K562 (cell line): ENCODE measurements around the gene TEX9. TPM values are rescaled to one million over a fixed set of nuclear protein-coding genes. Genes with fewer than 3 reads are reported as not detected.

ENCODE experiments used
- ATAC-seq: fragments of 200-7000 bp; cut with Tn5 transposase; 3 replicates; pipeline ENCODE4 v1.9.1; 2020; ENCODE audit warnings: moderate library complexity
- BruUV-seq: library from RNA; stranded (reverse); fragments of 400-500 nt; replicated peaks from 2 replicates; lab custom pipeline; 2021; lab: Mats Ljungman, UMichigan
- CTCF ChIA-PET: fragments of 300-600 bp; formaldehyde crosslinking; extraction: SDS; loops from one replicate; lab custom pipeline; 2021; ENCODE audit warnings: low intra/inter-chr PET ratio; lab: Yijun Ruan, JAX
- POLR2A ChIA-PET: fragments of 300-600, 350-650 bp; sonication (Branson Sonifier 250); formaldehyde crosslinking; extraction: SDS; loops from one replicate; lab custom pipeline; 2021; ENCODE audit warnings: antibody characterized with exemption, inconsistent platforms; lab: Yijun Ruan, JAX
- DNase-seq, 4 experiments: peaks; one replicate each; pipeline versions ENCODE4 v3.0.0 to v3.0.0-alpha.2; 2011 to 2018; ENCODE audit warnings: low spot score in 3 of 4, mixed read lengths in 3 of 4; ENCODE audit errors: extremely low read depth in 1 of 4
- FAIRE-seq: peaks from 2 replicates; lab custom pipeline; 2011; peaks lifted over from hg19 to GRCh38; lab: Jason Lieb, UNC
- H2AFZ ChIP-seq: 2 replicates; pipeline ENCODE4 v1.6.0; 2011; ENCODE audit warnings: low read depth, low read length, control low read depth, inconsistent platforms
- H3K27ac ChIP-seq: fragments of 200-600 bp; 3 replicates; pipeline ENCODE4 v1.8.0; 2011; ENCODE audit warnings: low read depth, mild to moderate bottlenecking, control low read depth, inconsistent platforms, low read length, moderate library complexity, mixed read lengths; ENCODE audit errors: extremely low read depth
- H3K27me3 ChIP-seq, 2 experiments: fragments of 300-600 bp in 1 of 2; 2 replicates in 1 of 2; 3 replicates in 1 of 2; pipeline versions ENCODE4 v1.6.0 to v1.8.0; 2011; ENCODE audit warnings: inconsistent platforms in 2 of 2, low read length in 2 of 2, mild to moderate bottlenecking in 1 of 2, mixed read lengths in 1 of 2, moderate library complexity in 1 of 2; ENCODE audit not compliant: control insufficient read depth in 2 of 2, insufficient read depth in 2 of 2
- H3K36me3 ChIP-seq: fragments of 300-600 bp; 3 replicates; pipeline ENCODE4 v1.8.0; 2011; ENCODE audit warnings: mild to moderate bottlenecking, low read length, inconsistent platforms; ENCODE audit not compliant: control insufficient read depth, insufficient read depth
- H3K4me1 ChIP-seq, 2 experiments: fragments of 200-600 bp in 1 of 2; replicated peaks in 1 of 2; 2 replicates in 1 of 2; 3 replicates in 1 of 2; pipeline versions ENCODE4 v1.5.1 to v1.8.0; 2011; ENCODE audit warnings: inconsistent platforms in 2 of 2, low read length in 2 of 2, mild to moderate bottlenecking in 1 of 2, mixed read lengths in 1 of 2, moderate library complexity in 1 of 2; ENCODE audit not compliant: control insufficient read depth in 2 of 2, insufficient read depth in 2 of 2
- H3K4me2 ChIP-seq: 2 replicates; pipeline ENCODE4 v1.6.1; 2011; ENCODE audit warnings: low read length, control low read depth, inconsistent platforms, mixed read lengths; ENCODE audit not compliant: insufficient read depth
- H3K4me3 ChIP-seq: fragments of 200-600 bp; sonication (generic), shearing (Covaris generic); 2 replicates; pipeline ENCODE4 v1.5.1; 2016; ENCODE audit warnings: control low read depth, inconsistent platforms
- H3K79me2 ChIP-seq: fragments of 200-600 bp; 3 replicates; pipeline ENCODE4 v1.8.0; 2011; ENCODE audit warnings: low read length, inconsistent platforms; ENCODE audit not compliant: control insufficient read depth, insufficient read depth
- H3K9ac ChIP-seq, 2 experiments: 2 replicates each; pipeline versions ENCODE4 v1.6.0 to v1.6.1; 2011; ENCODE audit warnings: low read depth in 2 of 2, low read length in 2 of 2, control low read depth in 1 of 2, inconsistent platforms in 1 of 2, mild to moderate bottlenecking in 1 of 2, mixed read lengths in 1 of 2; ENCODE audit not compliant: insufficient read depth in 1 of 2
- H3K9me1 ChIP-seq: one replicate; pipeline ENCODE4 v1.6.0; 2011; ENCODE audit warnings: inconsistent platforms, mild to moderate bottlenecking, low read length, moderate library complexity; ENCODE audit not compliant: control insufficient read depth, insufficient read depth
- H3K9me3 ChIP-seq: replicated peaks from 2 replicates; pipeline ENCODE4 v1.5.1; 2011; ENCODE audit warnings: low read depth, low read length, inconsistent platforms; ENCODE audit not compliant: control insufficient read depth, insufficient read depth
- H4K20me1 ChIP-seq: replicated peaks from 2 replicates; pipeline ENCODE4 v1.6.1; 2011; ENCODE audit warnings: low read length, inconsistent platforms, mixed read lengths; ENCODE audit not compliant: control insufficient read depth, insufficient read depth
- ATF7 ChIP-seq: fragments of 450-650 bp; IDR thresholded peaks from 2 replicates; pipeline ENCODE4 v1.7.1; 2014; ENCODE audit warnings: mild to moderate bottlenecking, moderate library complexity
- ELF1 ChIP-seq: fragments of 200-800 bp; sonication (Bioruptor generic); IDR thresholded peaks from 2 replicates; pipeline ENCODE4 v1.6.1; 2016; ENCODE audit warnings: missing genetic modification characterization, missing compliant biosample characterization
- GATAD2A ChIP-seq: fragments of 450-650 bp; IDR thresholded peaks from 2 replicates; pipeline ENCODE4 v1.6.1; 2017
- HDAC8 ChIP-seq: fragments of 450-650 bp; IDR thresholded peaks from 2 replicates; pipeline ENCODE4 v1.6.1; 2016; ENCODE audit warnings: mild to moderate bottlenecking, missing genetic modification characterization, moderate library complexity, missing compliant biosample characterization
- HLTF ChIP-seq: fragments of 450-650 bp; IDR thresholded peaks from 2 replicates; pipeline ENCODE4 v1.6.1; 2016
- MED1 ChIP-seq: sonication (generic); formaldehyde crosslinking; IDR thresholded peaks from 2 replicates; pipeline ENCODE4 v1.8.1; 2023; ENCODE audit warnings: missing genetic modification reagents, borderline replicate concordance
- MXI1 ChIP-seq: IDR thresholded peaks from 2 replicates; pipeline ENCODE4 v1.6.1; 2011; ENCODE audit warnings: low read depth, mild to moderate bottlenecking, improper control_type of control experiment, low read length
- PHF21A ChIP-seq: fragments of 450-650 bp; IDR thresholded peaks from 2 replicates; pipeline ENCODE4 v1.6.1; 2017; ENCODE audit warnings: low read depth, borderline replicate concordance
- SRSF3 ChIP-seq: fragments of 200-400 bp; formaldehyde crosslinking; IDR thresholded peaks from 2 replicates; pipeline ENCODE4 v1.6.1; 2016; ENCODE audit warnings: mild to moderate bottlenecking, low read length, moderate library complexity; ENCODE audit not compliant: insufficient read depth
- TAF7 ChIP-seq: fragments of 450-650 bp; IDR thresholded peaks from 2 replicates; pipeline ENCODE4 v1.6.1; 2016; ENCODE audit warnings: missing genetic modification characterization, missing compliant biosample characterization
- TCF3 ChIP-seq: sonication (generic); formaldehyde crosslinking; IDR thresholded peaks from 2 replicates; pipeline ENCODE4 v1.4.0; 2020; ENCODE audit warnings: mild to moderate bottlenecking, missing genetic modification reagents
- ZC3H4 ChIP-seq: sonication (generic); formaldehyde crosslinking; IDR thresholded peaks from 2 replicates; pipeline ENCODE4 v1.9.0; 2021; ENCODE audit warnings: missing genetic modification reagents, borderline replicate concordance
- ZFP36 ChIP-seq: fragments of 150-350 bp; IDR thresholded peaks from 2 replicates; pipeline ENCODE4 v1.6.1; 2018; ENCODE audit warnings: low read length, low read depth; ENCODE audit not compliant: partially characterized antibody
- ZNF184 ChIP-seq: sonication (generic); formaldehyde crosslinking; IDR thresholded peaks from 2 replicates; pipeline ENCODE4 v1.5.0; 2020; ENCODE audit warnings: missing genetic modification reagents
- ZNF23 ChIP-seq: fragments of 250-450 bp; sonication (Bioruptor Pico); IDR thresholded peaks from 2 replicates; pipeline ENCODE4 v1.4.0; 2020; ENCODE audit warnings: mild to moderate bottlenecking
- ZNF583 ChIP-seq: fragments of 250-450 bp; sonication (Bioruptor Pico); IDR thresholded peaks from 2 replicates; pipeline ENCODE4 v1.4.0; 2020
- WGBS: fragments of 100-300 bp; shearing (Covaris generic); methylation state at CpG from one replicate; pipeline ENCODE4 v1.1.6; 2016; ENCODE audit warnings: low coverage, mixed read lengths; ENCODE audit not compliant: insufficient coverage; ENCODE audit errors: missing lambda C conversion rate; 5-methylcytosine and 5-hydroxymethylcytosine counted together
- in situ Hi-C: fragments of 300-500 bp; cut with MboI; formaldehyde crosslinking; loops from 4 replicates; pipeline ENCODE4 v1.15.0; 2018; ENCODE audit warnings: inconsistent platforms, mixed read lengths
- intact Hi-C: fragments of 100-400 bp; cut with micrococcal nuclease; formaldehyde crosslinking; loops from 2 replicates; pipeline ENCODE4 v1.14.2; 2022
- polyA plus RNA-seq, 8 experiments: library from polyadenylated mRNA; depleted of rRNA in 4 of 8; stranded (reverse) in 5 of 8; unstranded in 3 of 8; fragments of >200 nt; fragmentation: Nextera tagmentation in 2 of 8; fragmentation: Illumina TruSeq in 1 of 8; extraction: Ambion mirVana in 2 of 8; extraction: Trizol in 1 of 8; gene quantifications; 2 replicates each; pipeline versions ENCODE4 v1.2.1 to v1.2.3, GENCODE V29; 2011 to 2014; ENCODE audit warnings: inconsistent platforms in 1 of 8, missing spikeins in 1 of 8
- total RNA-seq, 7 experiments: library from RNA; depleted of rRNA in 6 of 7; stranded (reverse); fragments of >200 nt in 6 of 7; fragmentation: Illumina TruSeq in 2 of 7; extraction: Trizol in 2 of 7; gene quantifications; 2 replicates each; pipeline versions ENCODE4 v1.2.1 to v1.2.3, GENCODE V29; 2011 to 2021; ENCODE audit warnings: low replicate concordance in 1 of 7
- TF ChIP-seq, protein P1 (sequence below): sonication (generic); formaldehyde crosslinking; IDR thresholded peaks from 2 replicates; pipeline ENCODE4 v1.9.0; 2022; ENCODE audit warnings: mild to moderate bottlenecking, missing genetic modification reagents
- TF ChIP-seq, protein P2 (sequence below): fragments of 450-650 bp; IDR thresholded peaks from 2 replicates; pipeline ENCODE4 v1.6.1; 2018; ENCODE audit warnings: mild to moderate bottlenecking, low read depth; ENCODE audit not compliant: partially characterized antibody

Gene TEX9
- total and polyA plus RNA-seq, 9 of the 15 experiments (the other 6 are each of a cell fraction or from before 2014, with no cell fraction given) = 0.93 to 3.6 (median 2.4) TPM

DNA sequence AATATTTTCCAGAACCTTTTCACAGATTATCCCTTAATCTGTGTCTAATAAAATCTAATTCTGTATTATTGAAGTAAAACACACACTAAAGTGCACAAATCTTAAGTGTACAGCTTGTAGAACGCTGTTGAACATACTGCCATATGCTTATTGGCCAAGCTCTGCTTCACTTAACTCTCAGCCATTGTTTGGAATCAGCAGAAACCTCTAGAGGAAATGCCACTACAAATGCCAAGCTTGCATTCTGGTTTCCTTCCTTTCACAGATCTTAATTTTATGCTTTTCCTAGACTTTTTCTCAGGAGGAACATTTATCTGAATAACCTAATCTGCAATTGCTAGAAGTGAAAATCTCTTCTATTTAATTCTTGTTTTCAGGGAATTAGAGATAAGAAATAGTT is 89.6 kb downstream of the TEX9 start:
- POLR2A ChIA-PET = no interaction called here
- ATAC-seq (no peak), FAIRE-seq (no peak), DNase-seq (no peak)
- in situ Hi-C loops = no loop called here
- H3K9ac ChIP-seq = no peak overlapping the region
- H4K20me1 ChIP-seq = no peaks in the 10 kb centered on the region
- H3K36me3 ChIP-seq = no peaks in the 10 kb centered on the region
- no peaks in the 10 kb centered on the region for H3K79me2 ChIP-seq
- no peak overlapping the region for H3K4me3 ChIP-seq
- CTCF ChIA-PET = no interaction called here
- H3K27me3 ChIP-seq = no peaks in the 10 kb centered on the region
- no peak for TF ChIP-seq HLTF
- no peak for TF ChIP-seq ZFP36
- no peak for TF ChIP-seq ZNF23 (CRISPR knock-in tag)
- no peak for TF ChIP-seq HDAC8
- TF ChIP-seq TAF7 (tag) = no peak
- TF ChIP-seq, protein P1, sequence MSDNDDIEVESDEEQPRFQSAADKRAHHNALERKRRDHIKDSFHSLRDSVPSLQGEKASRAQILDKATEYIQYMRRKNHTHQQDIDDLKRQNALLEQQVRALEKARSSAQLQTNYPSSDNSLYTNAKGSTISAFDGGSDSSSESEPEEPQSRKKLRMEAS = no peak
- TF ChIP-seq ZC3H4 (CRISPR knock-in tag) = no peak
- no peaks in the 10 kb centered on the region for H3K9me3 ChIP-seq
- BruUV-seq = no TSS peak
- WGBS = 6% methylated on average over 1 of the region's 1 CpG
- H3K9me1 ChIP-seq = no peaks in the 10 kb centered on the region
- H3K4me1 ChIP-seq = no peaks in the 10 kb centered on the region
- no peak overlapping the region for H3K27ac ChIP-seq
- intact Hi-C loops = no loop called here
- no peak overlapping the region for H3K4me2 ChIP-seq
- H2AFZ ChIP-seq = no peak overlapping the region

DNA sequence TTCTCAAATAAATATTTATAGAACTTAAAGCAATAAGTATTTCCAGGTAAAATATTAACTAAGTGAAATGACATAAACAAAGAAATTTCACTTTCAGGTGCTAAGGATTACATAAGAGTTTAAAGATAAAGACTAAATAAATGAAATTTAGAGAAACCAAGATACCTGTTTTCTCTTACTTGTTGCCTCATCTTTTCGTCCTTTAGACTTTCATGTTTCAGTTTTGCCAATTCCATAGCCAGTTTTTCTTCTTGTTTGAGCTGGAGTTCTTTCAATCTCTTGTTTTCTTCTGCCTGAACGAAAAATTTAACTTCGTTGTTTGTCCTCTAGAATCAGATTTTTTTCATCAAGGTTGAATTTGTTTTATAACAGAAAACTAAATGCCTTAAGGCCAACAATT is 91.0 kb downstream of the TEX9 start:
- Histone ChIP-seq H3K9me3 (no peaks in the 10 kb centered on the region), H3K27me3 (no peaks in the 10 kb centered on the region), H4K20me1 (no peaks in the 10 kb centered on the region), H2AFZ (no peak overlapping the region), H3K4me2 (no peak overlapping the region), H3K9ac (no peak overlapping the region), H3K36me3 (no peaks in the 10 kb centered on the region), H3K9me1 (no peaks in the 10 kb centered on the region), H3K4me3 (no peak overlapping the region), H3K27ac (no peak overlapping the region), H3K4me1 (no peaks in the 10 kb centered on the region), H3K79me2 (no peaks in the 10 kb centered on the region)
- no peak for DNase-seq
- CTCF ChIA-PET = no interaction called here
- 10% methylated on average over 3 of the region's 3 CpGs for WGBS
- FAIRE-seq = no peak
- ATAC-seq = no peak
- TF ChIP-seq PHF21A = no peak
- no peak for TF ChIP-seq TCF3 (CRISPR knock-in tag)
- no peak for TF ChIP-seq ZNF184 (CRISPR knock-in tag)
- TF ChIP-seq GATAD2A = no peak
- TF ChIP-seq ATF7 = no peak
- TF ChIP-seq SRSF3 = no peak
- TF ChIP-seq, protein P2, sequence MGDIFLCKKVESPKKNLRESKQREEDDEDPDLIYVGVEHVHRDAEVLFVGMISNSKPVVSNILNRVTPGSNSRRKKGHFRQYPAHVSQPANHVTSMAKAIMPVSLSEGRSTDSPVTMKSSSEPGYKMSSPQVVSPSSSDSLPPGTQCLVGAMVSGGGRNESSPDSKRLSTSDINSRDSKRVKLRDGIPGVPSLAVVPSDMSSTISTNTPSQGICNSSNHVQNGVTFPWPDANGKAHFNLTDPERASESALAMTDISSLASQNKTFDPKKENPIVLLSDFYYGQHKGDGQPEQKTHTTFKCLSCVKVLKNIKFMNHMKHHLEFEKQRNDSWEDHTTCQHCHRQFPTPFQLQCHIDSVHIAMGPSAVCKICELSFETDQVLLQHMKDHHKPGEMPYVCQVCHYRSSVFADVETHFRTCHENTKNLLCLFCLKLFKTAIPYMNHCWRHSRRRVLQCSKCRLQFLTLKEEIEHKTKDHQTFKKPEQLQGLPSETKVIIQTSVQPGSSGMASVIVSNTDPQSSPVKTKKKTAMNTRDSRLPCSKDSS = no peak
- TF ChIP-seq ZNF583 = no peak
- no peak for TF ChIP-seq MXI1
- no peak for TF ChIP-seq ELF1 (tag)
- TF ChIP-seq MED1 (CRISPR knock-in tag) = no peak
- intact Hi-C loops (no loop called here), in situ Hi-C loops (no loop called here)
- POLR2A ChIA-PET = interaction anchor here (0.8 kb wide), 1 partner anchor 205 kb away, joined by 3 read pairs; no protein-coding TSS in a partner anchor
- no TSS peak for BruUV-seq
